Muscle of arm (tissue), 12 donors: ENCODE data around the gene DNAI2. TPM values are rescaled to one million over a fixed set of nuclear protein-coding genes. Genes with fewer than 3 reads are reported as not detected.

Experiments used
- DNase-seq: peaks from one replicate; pipeline ENCODE4 v3.0.0-alpha.2; 2013
- polyA plus RNA-seq, 12 donors: library from polyadenylated mRNA; unstranded; fragments of 120-200 nt; gene quantifications; one replicate each; pipeline ENCODE4 v1.2.1, GENCODE V29; 2013; ENCODE audit not compliant: insufficient read length in 12 of 12

The DNAI2 gene
- polyA plus RNA-seq, 12 donors, result 0.08 to 0.32 (median 0.19) TPM; not detected in 9

- DNase-seq, result no peak
Observed at GRCh38 chr17:74339537-74340195, 65.6 kb downstream of the DNAI2 start.

DNA sequence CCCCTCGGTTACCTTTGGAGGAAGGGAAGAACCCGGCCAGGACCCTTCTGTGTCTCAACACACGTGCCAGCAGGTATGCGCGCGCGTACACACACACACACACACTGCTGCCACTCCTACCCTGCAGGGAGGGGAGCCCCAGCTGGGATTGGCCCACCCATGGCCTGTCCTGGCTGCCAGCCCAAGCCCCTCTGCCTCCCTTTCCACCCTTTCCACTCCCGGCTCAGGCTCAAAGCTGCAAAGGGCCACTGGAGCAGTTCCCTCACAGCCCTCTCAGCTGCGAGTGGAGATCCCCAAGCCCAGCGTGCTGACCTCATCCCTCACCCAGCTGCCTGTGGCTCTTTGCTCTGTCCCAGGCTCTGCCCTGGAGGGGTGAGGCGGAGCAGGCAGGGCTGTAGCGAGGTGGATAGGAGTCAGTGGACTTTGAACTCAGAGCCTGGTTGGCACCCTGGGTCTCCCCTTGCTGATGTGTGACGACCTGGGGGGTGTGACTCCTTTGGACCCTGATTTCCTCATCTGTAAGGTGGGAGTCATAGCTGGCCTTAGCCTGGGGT lies 66.5 kb downstream of the DNAI2 start:
- no peak for DNase-seq

DNA sequence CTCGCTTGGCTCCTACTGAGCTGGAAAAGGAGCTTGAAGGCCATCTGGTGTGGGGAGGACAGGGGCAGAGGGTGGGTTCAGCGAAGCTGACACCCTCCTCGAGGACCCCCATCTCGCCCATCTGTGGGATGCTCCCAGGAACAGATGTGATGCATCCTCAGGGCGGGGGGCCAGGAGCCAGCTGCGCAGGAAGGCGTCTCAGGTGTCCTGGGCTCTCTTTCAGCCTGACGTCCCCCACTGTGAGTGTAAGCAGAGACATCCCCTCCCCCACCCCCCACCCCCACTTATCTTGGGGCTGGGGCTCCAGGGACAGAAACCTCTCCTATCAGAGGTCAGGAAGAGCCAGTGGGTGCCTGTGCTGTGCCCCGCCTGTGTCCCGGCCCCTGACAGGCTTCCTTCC lies 68.2 kb downstream of the DNAI2 start:
- no peak for DNase-seq

DNA sequence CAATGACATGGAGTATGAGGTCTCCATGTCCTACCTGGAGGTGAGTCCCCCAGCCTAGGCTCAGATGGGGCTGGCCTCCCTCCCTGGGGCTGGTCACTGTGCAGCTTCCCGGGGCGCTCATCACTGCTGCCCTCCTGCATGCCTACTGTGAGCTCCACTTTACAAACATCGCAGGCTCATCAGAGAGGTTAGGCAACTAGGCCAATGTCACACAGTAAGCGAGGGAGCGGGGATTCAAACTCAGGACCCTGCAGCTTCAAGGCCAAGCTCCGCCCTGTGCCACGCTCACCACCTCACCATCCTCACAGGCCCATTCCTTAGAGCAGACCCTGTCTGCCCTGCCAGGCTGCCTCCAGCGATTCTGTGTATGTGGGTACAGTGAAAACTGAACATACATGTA lies 69.1 kb downstream of the DNAI2 start:
- DNase-seq, result no peak

DNA sequence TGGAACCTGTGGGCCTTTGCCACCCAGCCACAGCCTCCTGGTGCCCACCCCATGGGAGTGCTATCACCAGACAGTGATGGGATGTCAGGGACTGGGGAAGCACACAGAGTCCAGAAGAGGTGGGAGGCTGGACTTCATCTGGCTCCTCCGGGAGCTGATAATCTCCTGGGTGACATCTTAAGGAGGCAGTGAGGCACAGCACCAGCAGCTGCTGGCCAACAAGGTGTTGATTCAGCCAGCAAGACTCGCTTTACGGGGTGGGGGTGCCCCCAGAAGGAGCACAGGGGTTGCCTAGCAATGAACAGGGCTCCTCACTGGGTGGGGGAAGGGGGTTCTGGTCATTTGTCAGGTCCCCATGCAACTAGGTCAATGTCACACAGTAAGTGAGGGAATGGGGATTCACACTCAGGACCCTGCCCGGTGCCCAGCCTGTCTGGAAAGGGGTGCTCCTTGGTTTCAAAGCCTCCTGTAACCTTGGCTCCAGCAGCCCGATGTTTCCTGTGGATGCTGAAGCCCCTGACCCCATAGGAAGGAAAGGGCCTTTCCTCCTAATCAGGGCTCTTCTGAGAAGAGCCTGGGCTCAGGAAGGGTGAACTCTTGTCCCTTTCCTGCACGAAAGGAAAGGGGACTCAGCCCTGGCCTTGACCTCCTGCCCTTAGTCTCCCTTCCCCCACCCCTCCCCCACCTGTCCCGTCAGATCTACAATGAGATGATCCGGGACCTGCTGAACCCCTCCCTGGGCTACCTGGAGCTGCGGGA lies 69.7 kb downstream of the DNAI2 start:
- DNase-seq, result no peak

- DNase-seq, result no peak
Observed at GRCh38 chr17:74344658-74345057, 70.6 kb downstream of the DNAI2 start.

DNA sequence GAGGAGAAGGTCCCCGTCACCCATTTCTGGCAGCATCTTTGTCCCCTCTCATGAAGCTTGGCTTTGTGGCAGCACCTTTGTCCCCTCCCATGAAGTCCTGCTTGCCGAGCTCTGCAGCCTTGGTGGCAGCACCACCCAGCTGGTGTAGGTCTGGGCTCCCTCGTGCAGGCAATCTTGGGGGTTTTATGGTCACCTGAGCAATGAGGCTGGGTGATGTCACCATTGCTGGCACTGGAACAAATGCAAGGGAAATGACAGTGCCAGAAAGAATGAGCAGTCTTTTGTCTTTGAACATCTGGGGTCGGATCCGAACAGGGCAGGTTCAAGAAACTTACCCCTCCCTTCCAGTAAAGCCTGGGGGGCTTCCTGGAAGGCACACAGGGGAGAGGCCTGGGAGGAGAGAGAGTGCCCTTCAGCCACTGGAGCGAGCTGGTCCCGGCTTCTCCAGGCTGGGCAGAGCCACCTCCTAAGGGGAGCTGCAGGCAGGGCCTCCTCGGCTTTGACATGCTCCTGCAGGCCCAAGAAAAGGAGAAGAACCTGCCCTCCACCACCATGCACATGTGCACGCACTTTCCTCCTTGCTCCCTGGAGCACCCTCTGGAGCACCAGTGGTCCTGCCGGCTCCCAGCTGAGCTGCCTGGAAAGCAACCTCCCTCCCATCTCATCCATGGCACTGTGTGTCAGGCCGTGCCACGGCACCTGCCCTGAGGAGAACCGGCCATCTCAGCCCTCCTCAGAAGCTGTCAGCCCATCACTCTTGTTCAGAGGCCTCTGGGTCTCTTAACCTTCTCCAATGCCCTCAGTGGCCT lies 71.6 kb downstream of the DNAI2 start:
- DNase-seq, result no peak

DNA sequence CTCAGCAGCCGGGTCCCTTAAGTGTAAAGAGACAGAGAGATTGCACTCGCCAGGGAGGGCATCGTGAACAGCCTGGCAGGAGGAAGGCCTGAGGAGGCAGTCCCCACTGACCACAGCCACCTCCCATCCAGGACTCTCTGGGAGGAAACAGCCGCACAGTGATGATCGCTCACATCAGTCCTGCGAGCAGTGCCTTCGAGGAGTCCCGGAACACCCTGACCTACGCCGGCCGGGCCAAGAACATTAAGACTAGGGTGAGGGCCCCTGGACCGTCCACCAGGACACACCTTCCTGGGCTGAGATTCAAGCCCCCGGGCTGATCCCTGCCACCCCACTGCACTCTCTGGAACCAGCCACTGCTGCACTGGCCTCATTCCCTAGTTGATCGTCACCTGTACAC lies 73.6 kb downstream of the DNAI2 start:
- no peak for DNase-seq

DNA sequence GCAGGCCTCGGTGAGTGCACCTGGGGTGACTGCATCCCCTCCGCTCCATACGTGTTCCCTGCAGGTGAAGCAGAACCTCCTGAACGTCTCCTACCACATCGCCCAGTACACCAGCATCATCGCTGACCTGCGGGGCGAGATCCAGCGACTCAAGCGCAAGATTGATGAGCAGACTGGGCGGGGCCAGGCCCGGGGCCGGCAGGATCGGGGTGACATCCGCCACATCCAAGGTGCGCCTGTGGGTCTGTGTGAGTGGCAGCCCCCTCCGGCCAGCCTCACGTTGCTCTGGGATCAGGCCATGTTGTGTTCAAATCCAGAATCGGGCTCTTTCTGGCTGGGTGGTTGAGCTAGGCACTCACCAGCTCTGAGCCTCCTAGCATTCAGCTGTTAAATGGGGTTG lies 75.1 kb downstream of the DNAI2 start:
- DNase-seq, result no peak

- no peak for DNase-seq
Observed at GRCh38 chr17:74350486-74350885, 76.5 kb downstream of the DNAI2 start.

GRCh38 chr17:74351552-74352210 lies 77.6 kb downstream of the DNAI2 start:
- no peak for DNase-seq

DNA sequence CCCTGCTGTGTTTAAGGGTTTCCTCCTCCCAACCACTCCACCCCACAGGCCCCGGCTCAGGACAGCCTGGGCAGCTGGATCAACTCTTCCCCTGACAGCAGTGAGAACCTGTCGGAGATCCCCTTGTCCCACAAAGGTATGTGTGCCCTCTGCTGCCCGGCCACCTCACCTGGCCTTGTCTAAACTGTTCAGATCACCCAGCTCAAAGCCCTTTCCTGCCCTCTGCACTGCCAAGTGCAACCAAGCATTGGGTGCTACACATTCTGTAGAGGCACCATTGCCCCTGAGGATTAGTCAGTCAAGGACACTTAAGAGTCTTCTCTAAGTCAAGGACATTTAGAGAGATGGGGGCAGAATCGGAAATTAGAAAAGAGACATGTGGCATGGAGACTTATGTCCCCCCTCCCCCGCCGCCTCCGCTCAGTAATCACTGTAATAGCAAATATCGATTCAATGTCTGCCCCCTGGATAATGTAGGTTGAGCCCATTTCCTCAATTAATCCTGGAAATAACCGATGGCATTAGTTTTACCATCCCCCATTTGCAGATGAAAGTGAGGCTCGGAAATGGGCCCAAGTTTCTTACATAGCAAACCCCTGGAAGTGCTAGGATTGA lies 79.5 kb downstream of the DNAI2 start:
- DNase-seq, result no peak

- no peak for DNase-seq
Observed at GRCh38 chr17:74354123-74354522, 80.1 kb downstream of the DNAI2 start.

GRCh38 chr17:74354561-74354960 lies 80.5 kb downstream of the DNAI2 start:
- DNase-seq, result no peak

DNA sequence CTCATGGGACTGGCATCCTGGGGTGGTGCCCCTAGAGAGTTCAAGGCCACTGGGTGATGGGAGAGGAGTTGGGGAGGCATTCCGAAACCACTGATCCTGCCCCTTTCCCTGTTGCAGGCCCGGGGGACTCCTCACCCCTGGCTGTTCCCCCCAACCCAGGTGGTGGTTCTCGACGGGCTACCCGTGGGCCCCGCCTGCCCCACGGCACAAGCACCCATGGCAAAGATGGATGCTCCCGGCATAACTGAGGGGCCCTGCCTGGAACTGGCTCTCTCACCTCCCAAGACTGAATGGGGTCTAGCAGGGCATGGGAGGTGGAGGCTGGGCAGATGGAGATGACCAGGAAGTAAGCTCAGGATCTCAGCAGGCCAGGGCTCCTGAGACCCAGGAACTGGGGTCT lies 81.0 kb downstream of the DNAI2 start:
- no peak for DNase-seq

DNA sequence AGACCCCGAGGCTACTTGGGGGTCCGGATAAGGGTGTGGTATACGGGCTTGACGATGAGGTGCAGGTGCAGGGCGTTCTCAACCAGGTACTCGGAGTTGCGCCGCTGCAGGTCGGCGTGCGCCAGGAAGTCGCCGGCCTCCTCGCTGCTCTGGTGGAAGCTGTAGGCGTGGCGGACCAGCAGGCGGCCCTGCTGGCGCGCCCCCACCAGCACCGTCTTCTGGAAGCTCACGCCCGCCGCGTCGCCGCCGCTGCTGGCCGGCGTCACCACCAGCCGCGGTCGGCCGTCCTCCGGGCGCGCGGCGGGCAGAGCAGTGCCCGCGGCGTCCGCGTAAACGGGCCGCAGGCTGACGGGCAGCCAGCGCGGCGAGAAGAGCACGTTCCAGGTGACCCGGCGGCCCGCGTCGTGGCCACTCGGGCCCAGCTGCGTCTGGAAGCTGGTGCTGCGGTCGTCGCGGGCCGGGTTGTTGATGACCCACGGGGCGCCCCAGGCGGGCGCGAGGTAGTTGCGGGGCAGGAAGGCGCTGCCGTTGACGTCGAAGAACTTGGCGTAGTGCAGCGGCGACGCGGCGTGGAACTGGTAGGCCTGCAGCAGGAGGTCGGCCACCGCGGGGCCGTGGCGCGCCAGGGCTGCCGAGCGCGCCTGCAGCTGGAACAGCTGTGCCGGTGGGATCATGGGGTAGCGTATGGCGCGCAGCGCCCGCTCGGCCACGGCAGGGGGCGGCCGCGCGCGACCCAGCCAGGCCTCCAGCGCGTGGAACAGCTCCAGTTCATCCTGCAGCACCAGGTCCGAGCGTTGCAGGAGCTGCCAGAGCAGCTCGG lies 82.8 kb downstream of the DNAI2 start:
- DNase-seq, result no peak

GRCh38 chr17:74357466-74357809 lies 83.4 kb downstream of the DNAI2 start:
- DNase-seq, result no peak

- no peak for DNase-seq
Observed at GRCh38 chr17:74358697-74359096, 84.7 kb downstream of the DNAI2 start.

GRCh38 chr17:74359916-74360315 lies 85.9 kb downstream of the DNAI2 start:
- DNase-seq, result no peak

DNA sequence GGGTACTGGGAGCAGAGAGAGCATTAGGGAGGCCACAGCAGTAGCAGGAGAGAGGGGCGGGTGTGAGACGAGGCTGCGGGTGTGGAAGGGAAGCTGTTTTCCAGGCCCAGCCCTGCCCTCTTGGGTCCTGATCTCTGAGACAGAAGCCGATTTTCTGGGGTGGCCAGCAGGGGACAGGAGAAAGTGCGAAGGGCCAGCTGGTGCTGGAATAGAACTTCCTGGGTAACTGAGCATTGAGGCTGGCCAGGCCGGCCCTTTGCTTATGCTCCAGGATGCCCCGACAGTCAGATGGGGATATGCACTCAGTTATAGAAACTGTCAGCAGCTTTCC lies 86.8 kb downstream of the DNAI2 start:
- DNase-seq, result no peak
